ENCODE measurements around the gene G3BP2.

The G3BP2 gene

DNA sequence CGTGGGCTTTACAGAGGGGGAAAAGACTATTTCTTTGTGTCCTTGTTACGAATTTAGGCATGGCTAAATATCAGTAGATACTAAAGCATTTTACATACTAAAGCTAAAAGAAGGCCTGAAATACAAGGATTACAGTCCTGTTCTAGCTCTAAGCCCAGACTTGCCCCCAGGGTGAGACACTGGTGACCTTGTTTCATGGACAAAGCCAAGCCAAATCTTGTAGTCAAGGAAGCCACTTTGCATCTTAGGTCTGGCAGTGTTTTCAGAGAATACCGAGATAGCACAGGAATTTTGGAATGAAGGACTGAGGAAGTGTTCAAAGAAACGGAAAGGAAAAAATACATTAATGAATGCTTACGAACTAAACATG is 733 bp upstream of the G3BP2 start:
- DNase-seq (no peak), ATAC-seq (ENCODE audit: insufficient read depth, low read depth) (no peak)

DNA sequence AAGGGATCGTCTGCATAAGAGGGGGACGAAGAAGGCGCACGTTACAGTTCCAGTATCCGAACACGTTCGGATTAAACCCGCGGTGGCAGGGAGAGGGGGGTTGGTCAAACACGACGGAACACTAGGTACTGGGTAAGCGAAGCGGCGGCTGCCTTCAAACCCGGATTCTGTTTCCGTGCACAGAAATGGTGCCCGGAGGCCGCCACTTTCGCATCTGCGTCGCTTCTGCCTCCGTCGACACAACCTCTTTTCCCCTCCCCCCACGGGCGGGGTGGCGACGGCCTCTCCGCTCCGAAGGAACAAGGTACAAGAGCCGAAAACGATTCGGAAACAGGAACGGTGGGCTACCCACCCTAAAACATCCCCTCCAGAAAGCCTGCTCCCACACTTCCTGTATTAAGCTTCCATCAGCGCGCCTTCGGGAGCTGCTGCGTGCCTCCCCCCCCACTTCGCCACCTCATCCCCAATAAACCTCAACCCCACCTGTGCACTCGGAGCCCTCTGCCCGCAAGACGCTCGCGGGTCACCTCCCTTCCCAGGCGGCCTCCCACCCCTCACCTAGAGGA is 667 bp downstream of the G3BP2 start:
- H3K79me2 ChIP-seq (ENCODE audit: insufficient read depth, low read length): peaks cover 67% of the 10 kb centered on the region
- DNase-seq (peak; percentile 80), ATAC-seq (ENCODE audit: insufficient read depth, low read depth) (peak; percentile 39)
- peaks cover 49% of the 10 kb centered on the region for H4K20me1 ChIP-seq (ENCODE audit: insufficient read depth, low read length)
- H3K27me3 ChIP-seq (ENCODE audit: insufficient read depth, low read length, poor library complexity): no peaks in the 10 kb centered on the region
- peak overlapping the region; percentile 93 for H3K27ac ChIP-seq (ENCODE audit: low read length)
- no peak for TF ChIP-seq EZH2 (IDR thresholded peaks at IDR 0.05; ENCODE audit: borderline replicate concordance, low read depth, low read length, severe bottlenecking)
- TF ChIP-seq CTCF (IDR thresholded peaks at IDR 0.05; ENCODE audit: borderline replicate concordance, extremely low read depth, low read length, poor library complexity, severe bottlenecking): no peak
- H3K4me3 ChIP-seq (ENCODE audit: low read depth in 1 of 2, low read length in 2 of 2): peak overlapping the region; percentile 59 to 75
- no peaks in the 10 kb centered on the region for H3K9me3 ChIP-seq (ENCODE audit: insufficient read depth, low read length, severe bottlenecking)
- H2AFZ ChIP-seq (ENCODE audit: low read depth, low read length): peak overlapping the region; percentile 74
- H3K4me2 ChIP-seq (ENCODE audit: insufficient read depth, low read length): peak overlapping the region; percentile 84
- peaks cover 46% of the 10 kb centered on the region for H3K4me1 ChIP-seq (ENCODE audit: insufficient read depth, low read length)
- peaks cover 4% of the 10 kb centered on the region; the same call in 1 of the 2 replicates for H3K36me3 ChIP-seq (ENCODE audit: insufficient read depth, low read length)
- peak overlapping the region; percentile 88 for H3K9ac ChIP-seq (ENCODE audit: low read depth, low read length)

More for the DNA sequence above, 733 bp upstream of the G3BP2 start:
- no peaks in the 10 kb centered on the region for H3K9me3 ChIP-seq (ENCODE audit: insufficient read depth, low read length, severe bottlenecking)
- H3K4me1 ChIP-seq (ENCODE audit: insufficient read depth, low read length): peaks cover 34% of the 10 kb centered on the region
- peaks cover 35% of the 10 kb centered on the region for H4K20me1 ChIP-seq (ENCODE audit: insufficient read depth, low read length)
- H3K9ac ChIP-seq (ENCODE audit: low read depth, low read length): peak overlapping the region; percentile 88
- peak overlapping the region; percentile 93 for H3K27ac ChIP-seq (ENCODE audit: low read length)
- peaks cover 4% of the 10 kb centered on the region; the same call in 1 of the 2 replicates for H3K36me3 ChIP-seq (ENCODE audit: insufficient read depth, low read length)
- peak overlapping the region; percentile 87 for H2AFZ ChIP-seq (ENCODE audit: low read depth, low read length)
- TF ChIP-seq CTCF (IDR thresholded peaks at IDR 0.05; ENCODE audit: borderline replicate concordance, extremely low read depth, low read length, poor library complexity, severe bottlenecking) (no peak), EZH2 (IDR thresholded peaks at IDR 0.05; ENCODE audit: borderline replicate concordance, low read depth, low read length, severe bottlenecking) (no peak)
- H3K27me3 ChIP-seq (ENCODE audit: insufficient read depth, low read length, poor library complexity): no peaks in the 10 kb centered on the region
- peaks cover 53% of the 10 kb centered on the region for H3K79me2 ChIP-seq (ENCODE audit: insufficient read depth, low read length)
- H3K4me2 ChIP-seq (ENCODE audit: insufficient read depth, low read length): peak overlapping the region; percentile 78
- H3K4me3 ChIP-seq (ENCODE audit: low read depth in 1 of 2, low read length in 2 of 2): peak overlapping the region; percentile 44 to 75

GRCh38 chr4:75671802-75672421 is 1.3 kb downstream of the G3BP2 start:
- peak overlapping the region; percentile 59 to 75 for H3K4me3 ChIP-seq (ENCODE audit: low read depth in 1 of 2, low read length in 2 of 2)
- peak overlapping the region; percentile 84 for H3K4me2 ChIP-seq (ENCODE audit: insufficient read depth, low read length)
- peaks cover 53% of the 10 kb centered on the region for H3K4me1 ChIP-seq (ENCODE audit: insufficient read depth, low read length)
- H2AFZ ChIP-seq (ENCODE audit: low read depth, low read length): peak overlapping the region; percentile 74
- no peak for TF ChIP-seq CTCF (IDR thresholded peaks at IDR 0.05; ENCODE audit: borderline replicate concordance, extremely low read depth, low read length, poor library complexity, severe bottlenecking)
- H3K27me3 ChIP-seq (ENCODE audit: insufficient read depth, low read length, poor library complexity): no peaks in the 10 kb centered on the region
- peaks cover 73% of the 10 kb centered on the region for H3K79me2 ChIP-seq (ENCODE audit: insufficient read depth, low read length)
- peaks cover 55% of the 10 kb centered on the region for H4K20me1 ChIP-seq (ENCODE audit: insufficient read depth, low read length)
- peak overlapping the region; percentile 88 for H3K9ac ChIP-seq (ENCODE audit: low read depth, low read length)
- no peaks in the 10 kb centered on the region for H3K9me3 ChIP-seq (ENCODE audit: insufficient read depth, low read length, severe bottlenecking)
- no peak for DNase-seq
- ATAC-seq (ENCODE audit: insufficient read depth, low read depth): no peak
- H3K27ac ChIP-seq (ENCODE audit: low read length): peak overlapping the region; percentile 93
- H3K36me3 ChIP-seq (ENCODE audit: insufficient read depth, low read length): peaks cover 4% of the 10 kb centered on the region; the same call in 1 of the 2 replicates

Measured in DND-41 (cell line).